ENCODE measurements around the gene GPSM1.

The GPSM1 gene

GRCh38 chr9:136292026-136292538, 35.3 kb upstream of the GPSM1 start:
- DNase-seq: no peak

- DNase-seq: no peak
These were observed 34.5 kb upstream of the GPSM1 start for GRCh38 chr9:136292591-136293448.

- DNase-seq: no peak
These were observed 33.8 kb upstream of the GPSM1 start for GRCh38 chr9:136293476-136294077.

GRCh38 chr9:136294437-136294836, 32.9 kb upstream of the GPSM1 start:
- DNase-seq: no peak

- no peak for DNase-seq
These were observed 32.3 kb upstream of the GPSM1 start for GRCh38 chr9:136295055-136295454.

- no peak for DNase-seq
These were observed 31.6 kb upstream of the GPSM1 start for GRCh38 chr9:136295542-136296433.

- DNase-seq: no peak
These were observed 30.8 kb upstream of the GPSM1 start for GRCh38 chr9:136296434-136297015.

GRCh38 chr9:136297016-136297691, 30.2 kb upstream of the GPSM1 start:
- DNase-seq: no peak

- DNase-seq: no peak
These were observed 29.3 kb upstream of the GPSM1 start for GRCh38 chr9:136297766-136298735.

- DNase-seq: no peak
These were observed 28.2 kb upstream of the GPSM1 start for GRCh38 chr9:136299116-136299515.

- no peak for DNase-seq
These were observed 27.8 kb upstream of the GPSM1 start for GRCh38 chr9:136299541-136299940.

GRCh38 chr9:136300016-136300545, 27.3 kb upstream of the GPSM1 start:
- DNase-seq: no peak

- no peak for DNase-seq
These were observed 26.5 kb upstream of the GPSM1 start for GRCh38 chr9:136300866-136301265.

- DNase-seq: no peak
These were observed 24.8 kb upstream of the GPSM1 start for GRCh38 chr9:136302527-136302926.

GRCh38 chr9:136303066-136303824, 24.1 kb upstream of the GPSM1 start:
- DNase-seq: no peak

GRCh38 chr9:136303825-136304416, 23.4 kb upstream of the GPSM1 start, which contains the start of gene CCDC187:
CCDC187 (minus strand) TSS chr9:136304094; CDS start chr9:136303830, 264 bp downstream.
- no peak for DNase-seq

- no peak for DNase-seq
These were observed 22.9 kb upstream of the GPSM1 start for GRCh38 chr9:136304456-136304855.

GRCh38 chr9:136304981-136305380, 22.4 kb upstream of the GPSM1 start:
- DNase-seq: no peak

- DNase-seq: no peak
These were observed 21.5 kb upstream of the GPSM1 start for GRCh38 chr9:136305804-136306203.
